Measurements from ENCODE around the gene AFF3.
A peak's percentile ranks its signal among the peaks of the same experiment; 100 is the strongest.
"Not testable (repeated sequence)": the region's sequence is repeated elsewhere in the genome, so short reads cannot be mapped to it uniquely, and the experiment has no call there.

AFF3 gene

DNA sequence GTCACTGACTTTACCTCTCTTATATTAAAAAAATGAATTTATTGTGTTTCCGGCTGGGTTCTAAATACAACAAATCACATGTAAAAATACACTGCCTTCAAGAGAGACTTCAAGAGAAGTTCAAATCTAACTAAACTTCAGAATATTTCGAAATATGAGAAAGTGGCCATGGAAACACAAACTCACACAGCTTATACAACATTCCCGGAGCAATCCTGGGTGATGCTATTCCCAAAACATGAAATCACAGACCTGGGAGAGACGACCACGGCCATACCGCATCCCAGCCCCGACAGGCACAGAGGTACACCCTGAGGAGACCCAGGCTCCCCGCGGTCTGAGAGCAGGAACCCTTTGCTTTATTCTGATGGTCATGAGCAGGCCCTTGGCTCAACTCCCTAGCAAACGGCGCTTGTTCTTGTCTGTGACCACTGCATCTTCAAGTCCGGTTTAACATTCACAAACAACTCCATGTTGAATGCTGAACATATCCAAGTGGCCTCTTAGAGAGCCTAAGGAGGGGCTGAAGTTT, 467.2 kb downstream of the AFF3 start:
- no peak for DNase-seq
- in situ Hi-C loops (cut with HindIII; ENCODE audit: low pct_ligation_motif_present, low pct_unique_long_range_greater_than_20kb, low sequenced_read_pairs), result no loop called here

DNA sequence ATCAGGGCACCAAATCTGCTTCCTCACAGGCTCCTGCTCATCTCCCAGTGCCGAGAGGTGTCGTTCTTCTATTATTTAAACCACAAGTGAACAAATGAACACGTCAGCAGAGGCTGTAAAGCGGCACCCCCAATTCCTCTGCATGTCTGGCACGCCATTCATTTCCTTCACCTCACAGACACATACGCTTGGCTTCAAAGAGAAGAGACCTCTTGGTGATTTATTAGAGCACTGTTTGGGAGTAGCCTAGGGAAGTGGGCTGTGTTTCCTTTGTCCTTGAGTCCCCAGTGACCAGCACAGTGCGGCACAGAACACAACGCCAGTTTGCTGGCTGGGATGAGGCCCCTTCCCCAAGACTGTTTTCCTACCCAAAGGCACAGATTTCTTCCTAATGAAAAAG, 468.3 kb downstream of the AFF3 start:
- in situ Hi-C loops (cut with HindIII; ENCODE audit: low pct_ligation_motif_present, low pct_unique_long_range_greater_than_20kb, low sequenced_read_pairs), result no loop called here
- no peak for DNase-seq

DNA sequence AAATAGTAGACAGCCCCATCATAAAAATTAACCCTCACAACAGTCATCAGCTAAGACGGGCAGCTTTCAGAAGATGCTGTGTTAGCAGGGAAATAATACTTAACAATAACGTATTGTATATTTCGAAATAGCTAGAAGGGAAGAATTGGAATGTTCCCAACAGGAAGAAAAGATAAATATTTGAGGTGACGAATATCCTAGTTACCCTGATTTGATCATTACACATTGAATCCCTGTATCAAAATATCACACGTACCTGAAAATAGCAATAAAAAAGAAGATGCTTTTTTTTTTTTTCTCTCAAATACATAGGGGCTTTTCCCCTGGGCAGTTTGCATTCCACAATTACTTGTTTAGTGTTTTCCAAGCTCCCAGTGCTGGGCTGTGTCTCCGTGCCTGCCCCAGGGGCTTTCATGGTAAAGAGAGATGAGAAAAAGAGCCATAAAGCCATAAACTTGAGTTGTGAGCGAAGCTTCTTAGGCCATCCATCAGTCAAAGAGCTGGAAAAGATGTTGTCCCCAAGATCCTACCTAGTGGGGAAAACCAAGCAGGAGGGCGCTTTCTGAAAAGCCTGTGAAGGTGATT, 469.5 kb downstream of the AFF3 start:
- DNase-seq, result no peak
- in situ Hi-C loops (cut with HindIII; ENCODE audit: low pct_ligation_motif_present, low pct_unique_long_range_greater_than_20kb, low sequenced_read_pairs), result no loop called here

DNA sequence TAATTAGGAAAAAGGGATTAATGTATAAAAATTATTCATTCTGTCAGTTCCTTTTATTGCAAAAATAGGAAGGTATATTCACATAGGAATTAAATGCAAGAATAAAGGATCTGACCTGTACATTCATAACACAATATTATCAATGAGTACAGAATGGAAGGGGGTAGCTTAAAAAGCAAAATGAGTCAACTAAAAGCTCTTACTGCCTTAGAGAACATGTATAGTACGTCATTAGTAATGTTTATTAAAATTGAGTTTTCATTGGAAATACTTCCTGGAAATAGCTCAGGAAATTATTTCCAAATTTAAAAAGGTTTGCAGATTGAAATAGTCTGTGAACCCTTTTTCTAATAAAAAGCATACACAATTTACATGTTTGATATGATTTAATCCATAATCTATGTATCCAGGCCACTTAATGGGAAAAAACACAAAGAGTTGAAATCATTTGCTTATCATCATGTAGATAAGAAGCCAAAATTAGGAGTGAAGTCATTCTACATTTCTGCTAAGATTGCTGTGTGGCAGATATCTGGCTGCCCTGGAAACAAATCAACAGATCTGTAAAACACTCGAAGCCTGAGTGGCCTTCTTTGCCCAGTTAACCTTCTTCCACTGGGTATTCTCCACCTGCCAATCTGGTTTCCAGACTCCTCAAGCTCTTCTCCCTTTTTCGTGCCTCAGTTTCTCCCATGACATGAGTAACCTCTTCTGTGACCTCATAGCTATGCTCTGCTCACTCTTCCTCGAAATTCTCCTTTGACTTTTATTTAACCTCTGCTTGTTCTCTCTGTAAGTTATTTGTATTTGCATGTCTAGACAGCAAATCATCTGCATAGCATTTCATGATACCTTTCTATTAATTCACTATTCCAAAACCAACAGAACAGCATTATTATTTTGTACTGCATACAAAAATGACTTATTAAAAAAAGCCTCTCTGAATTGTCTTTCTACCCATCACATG, 471.3 kb downstream of the AFF3 start:
- in situ Hi-C loops (cut with HindIII; ENCODE audit: low pct_ligation_motif_present, low pct_unique_long_range_greater_than_20kb, low sequenced_read_pairs), result no loop called here
- DNase-seq, result no peak

DNA sequence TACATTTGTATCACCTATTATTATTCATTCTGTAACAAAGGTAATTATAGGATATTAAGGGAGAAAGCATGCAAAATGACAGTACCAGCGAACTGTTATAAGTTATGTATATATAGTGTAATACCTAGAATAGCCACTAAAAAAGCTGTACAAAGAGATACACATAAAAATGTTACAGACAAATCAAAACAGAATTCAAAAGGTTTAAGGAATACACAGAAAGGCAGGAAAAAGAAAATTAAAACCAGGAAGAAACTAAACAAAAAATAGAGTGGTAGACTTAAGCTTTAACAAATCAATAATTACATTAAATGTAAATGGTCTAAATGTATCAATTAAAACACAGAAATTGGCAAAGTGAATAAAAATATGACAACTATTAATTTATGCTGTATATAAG, 476.1 kb downstream of the AFF3 start:
- in situ Hi-C loops (cut with HindIII; ENCODE audit: low pct_ligation_motif_present, low pct_unique_long_range_greater_than_20kb, low sequenced_read_pairs), result no loop called here

DNA sequence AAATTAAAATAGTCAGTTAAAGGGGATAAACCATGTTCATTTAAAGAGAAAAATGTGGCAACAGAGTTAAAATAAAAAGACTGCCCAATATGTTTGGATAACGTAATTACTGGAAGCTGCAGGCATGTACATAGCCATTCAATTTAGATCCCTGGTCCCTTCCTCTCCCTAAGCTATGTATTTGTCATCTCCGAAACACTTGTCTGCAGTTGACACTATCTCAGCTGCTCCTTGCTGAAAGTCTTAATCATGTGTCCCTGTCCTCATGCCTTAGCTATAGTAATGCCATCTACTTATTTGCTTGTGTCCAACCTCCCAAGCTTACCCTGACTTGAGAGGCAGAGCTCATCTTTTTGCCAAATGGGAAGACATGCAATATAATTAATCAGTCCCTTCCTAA, 478.7 kb downstream of the AFF3 start:
- no peak for DNase-seq
- in situ Hi-C loops (cut with HindIII; ENCODE audit: low pct_ligation_motif_present, low pct_unique_long_range_greater_than_20kb, low sequenced_read_pairs), result no loop called here

More for the DNA sequence above, 476.1 kb downstream of the AFF3 start:
- DNase-seq, result no peak

DNA sequence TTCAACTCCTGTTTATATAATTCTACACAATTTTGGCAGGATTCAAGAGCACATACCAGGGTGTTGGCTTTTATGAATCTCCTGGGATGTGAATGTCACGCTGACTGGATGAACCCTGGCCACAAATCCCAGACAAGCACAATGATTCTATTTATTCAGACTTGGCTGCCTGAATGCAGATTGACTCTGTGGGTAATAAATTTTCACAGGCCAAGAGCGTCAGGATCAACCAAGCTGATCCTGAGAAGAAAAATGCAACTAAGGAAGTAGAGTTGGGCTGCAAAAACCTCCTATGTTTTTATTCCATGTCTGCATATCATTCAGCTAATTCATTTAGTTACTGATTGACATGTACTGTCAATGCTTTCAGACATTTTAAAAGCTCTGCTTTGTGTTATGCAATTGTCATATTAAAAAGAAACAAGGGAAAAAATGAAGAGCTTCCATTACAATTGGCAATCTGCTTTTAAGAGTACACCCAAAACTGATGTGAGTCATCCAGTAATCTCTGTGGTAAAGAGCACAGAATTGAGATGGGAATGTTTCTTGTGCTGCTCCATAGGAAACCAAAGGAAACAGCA, 479.5 kb downstream of the AFF3 start:
- in situ Hi-C loops (cut with HindIII; ENCODE audit: low pct_ligation_motif_present, low pct_unique_long_range_greater_than_20kb, low sequenced_read_pairs), result no loop called here
- peak; percentile 83 for DNase-seq

DNA sequence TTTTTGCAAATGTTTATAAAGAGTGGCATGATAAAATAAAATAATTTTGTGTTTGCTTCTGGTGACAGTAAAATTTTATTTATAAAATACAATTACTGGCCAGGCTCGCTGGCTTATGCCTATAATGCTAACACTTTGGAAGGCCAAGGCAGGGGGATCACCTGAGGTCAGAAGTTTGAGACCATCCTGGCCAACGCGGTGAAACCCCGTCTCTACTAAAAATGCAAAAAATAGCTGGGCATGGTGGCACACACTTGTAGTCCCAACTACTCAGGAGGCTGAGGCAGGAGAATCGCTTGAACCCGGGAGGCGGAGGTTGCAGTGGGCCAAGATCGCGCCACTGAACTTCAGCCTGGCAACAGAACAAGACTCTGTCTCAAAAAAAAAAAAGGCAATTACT, 480.6 kb downstream of the AFF3 start:
- DNase-seq; in situ Hi-C loops (cut with HindIII; ENCODE audit: low pct_ligation_motif_present, low pct_unique_long_range_greater_than_20kb, low sequenced_read_pairs): not testable (repeated sequence)

DNA sequence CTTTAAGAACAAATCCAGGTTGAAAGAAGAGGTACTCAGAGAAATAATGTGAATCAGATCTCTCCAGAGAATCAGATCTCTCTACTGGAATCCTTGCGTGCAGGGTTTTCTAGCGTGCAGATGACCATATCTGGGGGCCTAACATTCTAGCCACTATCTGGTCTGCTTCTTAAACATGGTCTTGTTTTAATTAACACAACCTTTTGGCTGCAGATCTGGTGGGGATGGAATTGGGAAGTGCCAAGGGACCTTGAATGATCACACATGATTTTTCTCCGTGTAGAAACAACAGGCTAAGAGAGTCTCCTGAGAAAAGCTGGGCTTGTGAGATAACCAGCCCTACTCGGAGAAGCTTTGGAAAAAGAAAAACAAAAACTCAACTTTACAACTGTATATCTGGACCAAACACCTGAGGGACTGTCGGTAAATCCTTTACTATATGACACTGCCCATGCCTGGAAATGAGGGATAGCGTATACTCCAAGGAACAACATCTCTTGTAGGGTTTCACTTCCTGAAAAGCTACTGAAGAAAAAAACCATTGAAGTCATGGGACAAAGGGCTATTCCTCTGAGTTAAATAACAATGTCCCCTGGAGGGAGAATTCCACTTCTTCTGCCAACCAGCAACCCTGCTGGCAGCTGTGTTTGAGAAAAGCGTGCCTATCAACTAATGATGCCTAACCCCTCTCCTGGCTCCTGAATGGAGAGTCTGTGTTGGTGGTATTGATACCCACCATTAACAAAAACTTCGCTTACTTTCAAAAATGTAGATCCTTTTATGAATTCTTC, 481.6 kb downstream of the AFF3 start:
- no peak for DNase-seq
- in situ Hi-C loops (cut with HindIII; ENCODE audit: low pct_ligation_motif_present, low pct_unique_long_range_greater_than_20kb, low sequenced_read_pairs), result no loop called here

DNA sequence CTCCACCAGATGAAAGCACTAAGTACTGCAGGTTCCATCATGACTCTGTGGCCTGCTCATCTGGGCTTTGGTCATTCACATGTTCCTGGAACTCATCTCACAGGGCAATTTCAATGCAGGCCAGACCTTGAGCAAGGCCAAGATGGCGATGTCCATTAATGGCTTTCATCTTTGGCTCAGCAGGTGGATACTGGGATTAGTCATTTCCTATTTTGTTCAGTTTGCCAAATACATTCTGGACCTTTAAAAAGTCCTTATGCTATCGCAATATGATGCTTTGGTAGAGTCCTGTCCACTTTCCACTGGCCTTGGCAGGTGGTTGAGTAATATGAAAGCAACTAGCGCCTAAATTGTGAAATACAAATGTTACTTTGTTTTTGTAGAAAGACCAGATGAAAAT, 482.5 kb downstream of the AFF3 start:
- in situ Hi-C loops (cut with HindIII; ENCODE audit: low pct_ligation_motif_present, low pct_unique_long_range_greater_than_20kb, low sequenced_read_pairs), result no loop called here
- no peak for DNase-seq

DNA sequence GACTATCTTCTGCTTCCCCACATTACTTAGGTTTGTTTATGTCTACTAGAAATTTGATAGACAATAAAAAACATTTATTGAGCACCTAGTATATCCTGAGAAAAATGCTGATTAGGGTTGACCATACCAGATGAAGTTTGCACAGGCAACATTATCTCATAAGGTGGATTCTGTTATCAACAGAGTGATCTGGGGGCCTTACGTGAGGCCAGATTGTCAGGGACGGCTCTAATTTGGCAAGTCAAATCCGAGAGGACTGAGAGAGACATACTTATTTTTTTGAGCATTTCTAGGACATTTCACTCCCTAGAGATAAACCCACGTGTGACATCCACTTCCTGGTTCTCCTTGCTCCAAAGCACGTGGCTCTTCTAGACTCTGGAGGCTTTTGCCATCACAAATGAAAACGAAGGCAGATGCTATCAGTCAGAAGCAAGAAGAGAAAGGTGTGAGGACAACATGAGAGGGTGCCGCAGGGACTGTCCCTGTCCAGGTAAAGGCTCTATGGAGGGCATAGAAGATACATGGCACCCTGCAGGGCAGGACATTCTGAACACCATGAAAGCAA, 484.6 kb downstream of the AFF3 start:
- no peak for DNase-seq
- in situ Hi-C loops (cut with HindIII; ENCODE audit: low pct_ligation_motif_present, low pct_unique_long_range_greater_than_20kb, low sequenced_read_pairs), result no loop called here

DNA sequence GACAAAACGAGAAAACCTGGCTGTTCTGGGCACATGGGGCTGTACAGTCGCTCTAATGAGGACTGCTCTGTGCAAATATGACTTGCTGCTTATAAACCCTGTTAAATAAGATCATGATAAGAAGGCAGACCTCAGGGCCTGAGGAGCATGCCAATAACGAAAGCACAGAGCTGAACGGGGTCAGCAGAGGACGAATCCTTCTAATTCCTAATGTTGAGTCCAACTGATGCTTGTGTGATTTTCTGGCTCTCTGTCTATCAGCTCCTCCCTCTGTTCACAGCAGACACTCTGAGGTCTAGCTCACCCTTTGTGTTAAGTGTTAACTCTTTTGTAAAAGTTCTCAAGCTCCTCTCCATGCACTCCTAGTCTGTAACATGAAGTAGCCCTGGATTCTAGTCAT, 485.4 kb downstream of the AFF3 start:
- in situ Hi-C loops (cut with HindIII; ENCODE audit: low pct_ligation_motif_present, low pct_unique_long_range_greater_than_20kb, low sequenced_read_pairs), result no loop called here
- DNase-seq, result no peak

DNA sequence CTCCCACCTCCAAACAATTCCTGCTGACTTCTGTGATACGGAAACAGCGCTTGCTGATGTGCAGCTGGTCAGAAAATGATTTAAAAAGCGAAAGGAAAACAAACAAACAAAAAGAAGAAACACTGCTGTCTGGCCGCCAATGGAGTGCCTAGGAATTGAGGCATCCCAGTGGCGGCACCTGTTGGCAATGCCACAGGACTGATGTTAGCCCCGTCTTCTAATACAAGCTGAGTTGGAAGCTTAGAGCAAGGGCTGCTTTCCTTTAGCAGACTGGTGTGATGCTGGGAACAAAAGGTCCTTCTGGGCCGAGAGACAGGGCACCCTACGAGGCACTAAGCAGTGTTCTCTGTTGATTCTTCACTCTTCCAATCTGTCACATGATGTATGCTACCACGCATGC, 489.0 kb downstream of the AFF3 start:
- in situ Hi-C loops (cut with HindIII; ENCODE audit: low pct_ligation_motif_present, low pct_unique_long_range_greater_than_20kb, low sequenced_read_pairs), result no loop called here
- DNase-seq, result no peak

DNA sequence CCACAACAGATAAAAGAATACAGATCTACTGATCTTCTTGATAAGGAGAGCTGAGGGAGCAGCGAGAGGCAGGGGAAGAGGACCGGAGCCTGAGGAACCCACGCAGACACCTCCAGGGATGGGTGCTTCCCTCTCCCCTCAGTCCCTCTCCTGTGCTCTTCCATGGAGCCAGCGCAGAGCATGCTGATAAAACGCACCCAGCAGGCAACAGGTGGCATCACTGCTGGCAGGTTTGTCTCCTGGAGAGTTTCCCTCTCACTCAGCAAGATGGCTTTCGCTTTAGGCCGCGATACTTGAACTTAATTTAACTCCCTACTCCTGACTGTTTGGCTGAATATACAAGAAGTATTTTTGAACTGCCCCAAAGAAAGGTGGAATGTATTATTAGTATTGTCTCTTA, 489.5 kb downstream of the AFF3 start:
- no peak for DNase-seq
- in situ Hi-C loops (cut with HindIII; ENCODE audit: low pct_ligation_motif_present, low pct_unique_long_range_greater_than_20kb, low sequenced_read_pairs), result no loop called here

DNA sequence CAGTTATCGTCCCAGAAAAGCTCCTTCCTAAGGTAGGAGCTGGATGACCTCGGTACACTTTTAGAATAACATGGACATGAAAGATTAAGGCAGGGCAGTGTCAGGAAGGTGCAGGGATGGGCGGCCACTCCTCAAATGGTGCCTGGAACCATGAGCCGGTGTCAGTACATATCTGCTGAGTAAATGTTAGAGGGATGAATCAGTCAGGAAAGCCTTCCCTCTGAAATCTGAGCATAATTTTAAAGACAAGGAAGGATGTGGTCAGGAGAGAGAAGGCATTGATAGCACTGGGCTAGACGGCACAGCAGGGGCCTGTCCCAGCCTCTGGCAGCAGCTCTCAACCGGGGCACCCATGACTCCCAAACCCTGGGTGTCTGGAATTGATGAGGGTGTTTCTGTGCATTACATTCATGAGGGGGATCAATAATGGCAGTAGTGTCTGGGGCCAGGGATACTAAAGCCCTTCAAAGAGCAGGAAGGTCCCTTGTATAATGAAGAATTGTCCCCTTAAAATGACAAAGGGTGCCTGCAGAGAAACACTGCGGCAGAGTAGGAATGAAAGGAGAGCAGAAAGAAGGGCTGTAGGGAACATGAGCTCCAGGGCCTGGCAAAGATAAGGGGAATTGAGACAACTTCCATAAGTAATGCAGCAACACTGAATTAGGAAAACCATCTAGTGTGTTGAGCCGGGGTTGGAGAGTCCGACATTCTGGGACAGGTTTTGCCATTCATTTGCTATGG, 490.3 kb downstream of the AFF3 start:
- in situ Hi-C loops (cut with HindIII; ENCODE audit: low pct_ligation_motif_present, low pct_unique_long_range_greater_than_20kb, low sequenced_read_pairs), result no loop called here
- peak; percentile 10 for DNase-seq

DNA sequence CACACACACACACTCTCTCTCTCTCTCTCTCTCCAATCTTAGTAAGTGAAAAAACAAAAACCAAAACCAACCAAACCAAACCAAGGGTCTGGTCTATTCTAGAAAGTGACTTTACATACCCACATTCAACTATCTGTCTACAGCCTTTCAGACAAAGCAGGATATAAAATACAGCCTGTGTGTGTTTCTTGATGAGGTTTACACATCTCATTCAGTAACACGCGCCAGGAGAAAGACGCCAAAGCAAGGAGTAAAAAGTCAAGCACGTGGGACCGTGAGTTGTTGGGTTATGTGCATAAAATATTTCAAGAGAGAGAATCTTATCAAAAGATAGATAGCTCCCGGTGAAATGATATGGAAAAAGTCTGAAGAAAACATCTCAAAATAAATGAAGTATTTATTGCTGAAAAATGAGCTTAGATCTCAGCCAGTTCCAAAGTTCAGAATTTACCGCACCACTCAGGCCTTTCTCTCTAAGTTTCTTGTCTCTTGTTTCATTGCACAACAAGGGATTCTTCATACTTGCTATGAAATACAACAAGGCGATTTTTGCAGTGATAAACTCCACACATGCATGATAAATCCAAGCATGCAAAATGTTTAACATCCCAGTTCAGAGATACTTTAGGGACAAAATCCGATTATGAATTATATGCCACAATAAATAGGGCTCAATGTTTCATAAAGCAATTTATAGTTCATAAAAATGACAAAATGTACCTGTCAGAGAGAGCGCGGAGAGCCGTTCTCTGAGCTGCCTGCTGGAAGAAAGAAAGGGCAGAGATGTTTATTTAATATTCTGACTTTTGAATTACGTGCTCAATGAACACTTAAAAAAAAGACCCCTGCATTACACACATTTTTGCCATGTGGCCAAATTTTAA, 493.2 kb downstream of the AFF3 start:
- in situ Hi-C loops (cut with HindIII; ENCODE audit: low pct_ligation_motif_present, low pct_unique_long_range_greater_than_20kb, low sequenced_read_pairs), result no loop called here
- DNase-seq, result no peak

Data from ACHN (cell line).